Measurements from ENCODE around the gene LAMB1.
"Not testable (repeated sequence)": the region's sequence is repeated elsewhere in the genome, so short reads cannot be mapped to it uniquely, and the experiment has no call there.

The LAMB1 gene

GRCh38 chr7:107907790-107908189 lies 95.2 kb downstream of the LAMB1 start:
- no peak for DNase-seq

GRCh38 chr7:107902381-107902780 lies 100.6 kb downstream of the LAMB1 start:
- no peak for DNase-seq

- no peak for DNase-seq
Measured at GRCh38 chr7:107900496-107901015, 102.4 kb downstream of the LAMB1 start.

GRCh38 chr7:107898997-107899594 lies 103.9 kb downstream of the LAMB1 start:
- no peak for DNase-seq

- DNase-seq: not testable (repeated sequence)
Measured at GRCh38 chr7:107892367-107892741, 110.6 kb downstream of the LAMB1 start.

- DNase-seq: no peak
Measured at GRCh38 chr7:107891636-107892366, 111.2 kb downstream of the LAMB1 start.

- DNase-seq: peak; percentile 47
Measured at GRCh38 chr7:107890962-107891635, 111.9 kb downstream of the LAMB1 start, which contains the start of gene DLD. DLD (plus strand) TSS chr7:107891183; CDS start chr7:107891251, 68 bp downstream.

GRCh38 chr7:107890493-107890961 lies 112.4 kb downstream of the LAMB1 start:
- DNase-seq: no peak

- DNase-seq: no peak
Measured at GRCh38 chr7:107889992-107890391, 113.0 kb downstream of the LAMB1 start.

- DNase-seq: not testable (repeated sequence)
Measured at GRCh38 chr7:107887827-107888226, 115.1 kb downstream of the LAMB1 start.

GRCh38 chr7:107884066-107884818 lies 118.7 kb downstream of the LAMB1 start:
- no peak for DNase-seq

- DNase-seq: no peak
Measured at GRCh38 chr7:107882766-107883165, 120.2 kb downstream of the LAMB1 start.

- DNase-seq: no peak
Measured at GRCh38 chr7:107879400-107880035, 123.4 kb downstream of the LAMB1 start.

- DNase-seq: no peak
Measured at GRCh38 chr7:107878636-107879035, 124.3 kb downstream of the LAMB1 start.

- no peak for DNase-seq
Measured at GRCh38 chr7:107877731-107878382, 125.1 kb downstream of the LAMB1 start.

- DNase-seq: no peak
Measured at GRCh38 chr7:107876916-107877315, 126.0 kb downstream of the LAMB1 start.

GRCh38 chr7:107874605-107875446 lies 128.1 kb downstream of the LAMB1 start:
- DNase-seq: no peak

GRCh38 chr7:107874111-107874510 lies 128.8 kb downstream of the LAMB1 start:
- DNase-seq: no peak
